Activated CD4-positive, alpha-beta T cell treated with anti-CD3 and anti-CD28 coated beads, Interleukin-2, amount 10 ng/mL, durations not matched to agents 24 days and 14 days (primary cell): ENCODE data around the gene MANSC1. TPM values are rescaled to one million over a fixed set of nuclear protein-coding genes. Genes with fewer than 3 reads are reported as not detected.
"Not testable (repeated sequence)": the region's sequence is repeated elsewhere in the genome, so short reads cannot be mapped to it uniquely, and the experiment has no call there.

Experiments
- DNase-seq: peaks from one replicate; pipeline ENCODE4 v3.0.0; 2022
- H3K27ac Mint-ChIP-seq: one replicate; pipeline ENCODE4 v1.8.0; 2022; ENCODE audit warnings: mild to moderate bottlenecking, mixed read lengths
- H3K27me3 Mint-ChIP-seq: one replicate; pipeline ENCODE4 v1.8.0; 2022; ENCODE audit warnings: mixed read lengths
- H3K36me3 Mint-ChIP-seq: one replicate; pipeline ENCODE4 v1.8.0; 2022; ENCODE audit warnings: low read depth, mild to moderate bottlenecking, mixed read lengths
- H3K4me1 Mint-ChIP-seq: one replicate; pipeline ENCODE4 v1.8.0; 2021; ENCODE audit warnings: mixed read lengths
- H3K4me3 Mint-ChIP-seq: one replicate; pipeline ENCODE4 v1.8.0; 2022; ENCODE audit warnings: mild to moderate bottlenecking, moderate library complexity, mixed read lengths
- H3K9me3 Mint-ChIP-seq: one replicate; pipeline ENCODE4 v1.8.0; 2021; ENCODE audit warnings: mixed read lengths
- intact Hi-C: fragments of 100-400 bp; cut with micrococcal nuclease; formaldehyde crosslinking; loops from one replicate; pipeline ENCODE4 v1.15.1; 2023
- total RNA-seq: library from RNA; stranded (reverse); gene quantifications from 2 replicates; pipeline ENCODE4 v1.2.3, GENCODE V29; 2022

Gene MANSC1
- total RNA-seq, 1 donor from 2014 or later, result 1.1 TPM

DNA sequence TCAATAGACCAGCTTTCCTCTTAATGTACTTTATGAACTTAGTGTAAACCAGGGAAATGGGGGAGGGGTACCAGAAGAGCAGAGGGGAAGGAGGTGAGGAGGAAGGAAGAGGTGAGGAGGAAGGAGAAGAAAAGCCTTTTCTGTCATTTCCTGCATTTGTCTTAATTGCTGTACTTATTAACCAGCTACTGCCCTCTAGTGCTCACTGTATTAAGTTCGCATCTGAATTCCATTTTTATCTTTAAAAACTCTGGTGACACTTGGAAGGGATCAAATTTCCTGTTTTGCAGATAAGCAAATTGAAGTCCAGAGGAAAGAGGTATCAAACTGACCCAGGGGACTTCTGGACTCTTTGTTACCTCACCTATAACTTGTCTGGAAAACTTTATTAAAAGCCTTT, 22.2 kb downstream of the MANSC1 start:
- Mint-ChIP-seq H3K4me3 (no peak overlapping the region), H3K27me3 (peaks cover 12% of the 10 kb centered on the region), H3K4me1 (peaks cover 18% of the 10 kb centered on the region), H3K27ac (no peak overlapping the region), H3K36me3 (no peaks in the 10 kb centered on the region), H3K9me3 (no peaks in the 10 kb centered on the region)
- peak; percentile 75 for DNase-seq
- intact Hi-C loops, result loop anchor here (2.0 to 10.0 kb wide), 3 partner anchors 153 to 775 kb away; no protein-coding TSS in a partner anchor

DNA sequence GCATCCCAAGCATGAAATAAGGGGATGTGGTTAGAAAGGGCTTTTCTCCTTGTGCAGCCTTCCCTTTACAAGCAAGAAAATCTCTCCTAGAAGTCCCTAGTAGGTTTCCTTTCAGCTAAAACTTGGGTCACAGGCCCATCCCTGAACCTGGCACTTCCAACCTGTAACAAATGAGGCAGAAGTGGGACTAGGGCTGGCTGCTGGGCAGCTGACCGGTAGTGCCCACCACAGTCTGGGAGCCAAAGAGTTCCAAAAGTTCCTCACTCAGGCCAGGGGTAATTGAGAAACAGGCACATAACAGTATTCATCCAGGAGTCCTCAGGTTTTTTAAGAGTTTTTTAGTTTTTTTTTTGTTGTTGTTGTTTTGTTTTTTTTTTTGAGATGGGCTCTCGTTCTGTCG, 23.8 kb downstream of the MANSC1 start:
- Mint-ChIP-seq H3K27me3 (peaks cover 11% of the 10 kb centered on the region), H3K36me3 (no peaks in the 10 kb centered on the region), H3K4me1 (peaks cover 16% of the 10 kb centered on the region), H3K9me3 (no peaks in the 10 kb centered on the region), H3K27ac (no peak overlapping the region), H3K4me3 (no peak overlapping the region)
- intact Hi-C loops, result loop anchor here (2.0 to 10.0 kb wide), 2 partner anchors 151 to 243 kb away; no protein-coding TSS in a partner anchor
- no peak for DNase-seq

DNA sequence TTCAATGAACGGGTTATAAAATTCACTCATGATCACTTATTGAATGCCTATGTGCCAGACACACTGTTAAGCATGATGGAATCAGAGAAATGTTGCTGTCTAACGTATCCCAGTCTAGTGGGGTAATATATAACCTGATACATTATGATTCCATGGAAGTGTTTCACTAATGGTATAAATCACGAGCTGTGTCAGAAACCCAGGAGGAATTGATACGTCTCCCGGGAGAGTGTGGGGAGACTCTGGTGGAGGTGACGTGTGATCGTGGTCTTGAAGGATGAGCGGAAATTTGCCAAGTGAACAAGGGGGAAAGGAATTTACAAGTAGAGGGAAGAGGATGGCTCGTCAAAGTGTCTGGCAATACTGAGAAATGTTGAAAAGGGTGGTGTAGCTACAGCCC, 26.5 kb downstream of the MANSC1 start:
- Mint-ChIP-seq H3K4me3 (no peak overlapping the region), H3K9me3 (no peaks in the 10 kb centered on the region), H3K4me1 (peaks cover 8% of the 10 kb centered on the region), H3K27ac (no peak overlapping the region), H3K36me3 (no peaks in the 10 kb centered on the region), H3K27me3 (peaks cover 7% of the 10 kb centered on the region)
- intact Hi-C loops, result loop anchor here (10.0 kb wide), 1 partner anchor 149 kb away; no protein-coding TSS in a partner anchor
- no peak for DNase-seq

DNA sequence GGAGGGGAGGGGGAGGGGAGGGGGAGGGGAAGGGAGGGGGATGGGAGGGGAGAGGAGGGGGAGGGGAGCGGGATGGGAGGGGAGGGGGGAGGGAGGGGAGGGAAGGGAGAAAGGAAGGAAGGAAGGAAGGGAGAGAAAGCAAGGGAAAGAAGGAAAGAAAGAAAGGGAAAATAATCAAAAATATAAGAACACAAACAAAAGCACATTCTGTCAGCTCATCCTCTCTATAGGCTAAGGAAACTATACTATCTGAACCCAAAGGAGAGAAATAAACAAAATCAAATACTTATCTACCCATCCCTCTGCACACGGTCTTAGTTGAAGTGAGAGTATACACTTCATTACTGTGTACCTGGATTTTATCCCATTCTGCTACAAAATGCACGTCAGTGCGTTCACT, 26.9 kb downstream of the MANSC1 start:
- Mint-ChIP-seq H3K36me3 (no peaks in the 10 kb centered on the region), H3K4me3 (no peak overlapping the region), H3K4me1 (peaks cover 8% of the 10 kb centered on the region), H3K27me3 (peaks cover 7% of the 10 kb centered on the region), H3K27ac (no peak overlapping the region), H3K9me3 (no peaks in the 10 kb centered on the region)
- no peak for DNase-seq
- intact Hi-C loops, result loop anchor here (10.0 kb wide), 1 partner anchor 148 kb away; no protein-coding TSS in a partner anchor

DNA sequence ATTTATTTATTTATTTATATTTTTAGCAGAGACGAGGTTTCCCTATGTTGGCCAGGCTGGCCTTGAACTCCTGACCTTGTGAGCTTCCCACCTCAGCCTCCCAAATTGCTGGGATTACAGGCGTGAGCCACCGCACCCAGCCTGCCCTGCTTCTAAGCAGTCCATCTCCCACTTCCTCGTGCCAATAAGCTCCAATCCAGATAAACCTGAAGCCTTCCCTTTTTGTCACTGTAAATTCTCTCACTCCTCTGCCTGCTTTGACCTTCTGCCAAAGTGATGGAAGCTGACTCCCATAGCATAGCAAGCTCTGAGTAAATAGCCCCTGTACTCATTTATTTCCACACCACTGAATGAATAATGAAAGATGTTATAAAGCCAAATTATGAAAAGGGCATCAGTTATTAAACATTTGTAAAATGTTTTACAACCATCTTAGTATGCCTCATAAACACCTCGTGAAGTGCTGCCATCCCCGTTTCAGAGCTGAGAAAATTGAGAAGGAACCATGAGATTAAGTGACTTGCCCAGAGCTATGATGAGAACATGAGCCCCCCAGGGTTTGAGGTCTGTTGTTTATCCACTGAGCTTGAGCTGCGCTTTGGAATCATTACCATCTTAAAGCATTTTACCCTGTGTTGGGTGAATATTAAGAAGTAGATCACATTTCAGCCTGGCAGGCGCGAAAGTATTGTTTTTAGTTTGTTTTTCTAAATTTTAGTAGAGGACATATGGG, 30.4 kb downstream of the MANSC1 start:
- H3K4me3 Mint-ChIP-seq, result no peak overlapping the region
- peaks cover 7% of the 10 kb centered on the region for H3K27me3 Mint-ChIP-seq
- intact Hi-C loops, result loop anchor here (10.0 kb wide), 1 partner anchor 145 kb away; no protein-coding TSS in a partner anchor
- H3K27ac Mint-ChIP-seq, result no peak overlapping the region
- no peak for DNase-seq
- no peaks in the 10 kb centered on the region for H3K9me3 Mint-ChIP-seq
- H3K4me1 Mint-ChIP-seq, result no peaks in the 10 kb centered on the region
- no peaks in the 10 kb centered on the region for H3K36me3 Mint-ChIP-seq

DNA sequence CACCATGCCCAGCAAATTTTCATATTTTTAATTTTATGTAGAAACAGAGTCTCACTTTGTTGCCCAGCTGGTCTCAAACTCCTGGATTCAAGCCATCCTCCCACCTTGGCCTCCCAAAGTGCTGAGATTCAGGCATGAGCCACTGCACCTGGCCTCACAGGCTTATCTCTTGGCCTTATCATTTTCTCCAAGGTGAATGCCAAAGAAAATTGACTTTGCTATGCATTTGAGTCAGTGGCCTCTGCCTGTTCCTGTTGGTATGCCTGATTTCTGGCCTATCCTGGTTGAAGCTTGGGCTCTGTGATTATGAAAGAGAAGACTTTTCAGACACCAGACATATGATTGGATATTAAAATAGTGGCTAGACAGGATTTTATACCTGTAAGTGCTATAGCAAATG, 34.2 kb downstream of the MANSC1 start:
- Mint-ChIP-seq H3K36me3 (no peaks in the 10 kb centered on the region), H3K4me1 (peaks cover 2% of the 10 kb centered on the region), H3K4me3 (no peak overlapping the region), H3K9me3 (no peaks in the 10 kb centered on the region), H3K27ac (no peak overlapping the region), H3K27me3 (peaks cover 4% of the 10 kb centered on the region)
- no peak for DNase-seq
- intact Hi-C loops, result no loop called here

DNA sequence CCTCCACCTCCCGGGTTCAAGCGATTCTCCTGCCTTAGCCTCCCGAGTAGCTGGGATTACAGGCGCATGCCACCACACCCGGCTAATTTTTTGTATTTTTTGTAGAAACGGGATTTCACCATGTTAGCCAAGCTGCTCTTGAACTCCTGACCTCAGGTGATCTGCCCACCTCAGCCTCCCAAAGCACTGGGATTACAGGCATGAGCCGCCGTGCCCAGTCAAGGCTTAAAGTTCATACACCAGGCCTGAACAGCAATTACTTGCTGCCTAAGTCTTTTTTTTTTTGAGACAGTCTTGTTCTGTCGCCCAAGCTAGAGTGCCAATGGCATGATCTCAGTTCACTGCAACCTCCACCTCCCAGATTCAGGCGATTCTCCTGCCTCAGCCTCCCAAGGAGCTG, 39.3 kb downstream of the MANSC1 start:
- H3K27me3 Mint-ChIP-seq, DNase-seq, H3K4me1 Mint-ChIP-seq, H3K4me3 Mint-ChIP-seq, H3K9me3 Mint-ChIP-seq, intact Hi-C loops, H3K36me3 Mint-ChIP-seq, H3K27ac Mint-ChIP-seq: not testable (repeated sequence)

DNA sequence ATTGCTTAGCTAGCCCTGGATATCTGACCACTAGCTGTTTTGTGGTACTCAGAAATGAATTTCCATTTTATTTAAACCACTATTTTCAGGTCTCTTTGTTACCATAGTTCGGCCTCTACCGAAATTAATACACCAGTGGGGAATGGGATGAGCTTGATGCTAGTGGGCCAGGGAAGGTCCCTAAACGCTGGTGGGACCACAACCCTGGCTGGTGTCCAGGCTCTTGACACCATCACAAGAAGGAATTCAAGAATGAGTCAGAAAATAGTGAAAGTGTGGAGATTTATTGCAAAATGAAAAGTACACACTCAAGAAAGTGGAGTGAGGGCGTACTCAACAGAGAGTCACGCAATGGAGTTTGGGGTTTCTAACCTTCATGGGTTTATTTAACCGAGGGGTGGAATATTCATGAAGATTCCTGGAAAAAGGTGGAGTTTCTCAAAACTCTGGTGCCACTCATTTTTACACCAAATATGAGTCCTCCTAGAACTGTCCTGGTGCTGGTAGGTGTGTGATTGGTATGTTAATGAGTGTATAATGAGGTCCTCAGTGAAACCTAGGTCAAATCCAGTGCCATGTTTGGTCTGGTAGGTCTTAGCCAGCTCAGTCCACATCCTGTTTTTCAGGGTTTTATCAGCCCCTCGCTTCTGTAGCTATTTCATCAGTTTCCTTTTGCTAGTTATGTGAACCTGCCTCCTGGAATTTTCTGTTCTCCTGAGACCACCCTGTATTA, 44.3 kb downstream of the MANSC1 start:
- DNase-seq, result no peak
- intact Hi-C loops, result no loop called here
- Mint-ChIP-seq H3K27ac (no peak overlapping the region), H3K36me3 (no peaks in the 10 kb centered on the region), H3K4me1 (no peaks in the 10 kb centered on the region), H3K9me3 (no peaks in the 10 kb centered on the region), H3K27me3 (peaks cover 9% of the 10 kb centered on the region), H3K4me3 (no peak overlapping the region)

DNA sequence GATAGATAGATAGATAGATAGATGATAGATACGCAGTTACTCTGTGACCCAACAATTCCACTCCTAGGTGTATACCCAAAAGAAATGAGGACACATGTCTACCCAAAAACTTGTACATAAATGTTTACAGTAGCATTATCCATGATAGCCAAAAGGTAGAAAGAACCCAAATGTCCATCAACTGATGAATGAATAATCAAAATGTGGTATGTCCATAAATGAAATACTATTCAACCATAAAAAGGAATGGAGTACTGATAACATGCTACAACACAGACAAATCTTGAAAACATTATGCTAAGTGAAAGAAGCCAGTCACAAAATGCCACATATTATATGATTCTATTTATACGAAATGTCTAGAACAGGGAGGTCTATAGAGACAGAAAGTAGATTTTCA, 47.1 kb downstream of the MANSC1 start:
- Mint-ChIP-seq H3K36me3 (no peaks in the 10 kb centered on the region), H3K27me3 (peaks cover 7% of the 10 kb centered on the region), H3K27ac (no peak overlapping the region), H3K4me3 (no peak overlapping the region), H3K4me1 (no peaks in the 10 kb centered on the region), H3K9me3 (no peaks in the 10 kb centered on the region)
- intact Hi-C loops, result no loop called here
- no peak for DNase-seq

DNA sequence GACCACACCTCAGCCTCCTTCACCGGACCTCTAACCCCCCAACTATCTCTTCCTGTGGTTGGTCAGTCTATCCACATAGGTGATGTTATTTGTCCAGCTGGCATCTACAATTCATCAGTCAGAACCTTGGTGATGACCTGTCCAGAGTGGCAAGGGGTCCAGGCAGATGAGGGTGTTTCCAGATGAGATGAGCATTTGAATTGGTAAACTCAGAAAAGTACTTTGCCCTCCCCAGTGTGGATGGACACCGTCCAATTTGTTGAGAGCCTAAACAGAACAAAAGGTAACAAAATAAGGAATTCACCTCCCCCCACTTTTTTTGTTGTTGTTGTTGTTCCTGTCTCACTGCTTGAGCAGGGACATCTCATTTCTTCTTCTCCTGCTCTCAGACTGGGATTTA, 48.9 kb downstream of the MANSC1 start:
- no peak for DNase-seq
- Mint-ChIP-seq H3K27me3 (peaks cover 5% of the 10 kb centered on the region), H3K27ac (no peak overlapping the region), H3K4me3 (no peak overlapping the region), H3K9me3 (no peaks in the 10 kb centered on the region), H3K36me3 (no peaks in the 10 kb centered on the region), H3K4me1 (no peaks in the 10 kb centered on the region)
- intact Hi-C loops, result no loop called here

DNA sequence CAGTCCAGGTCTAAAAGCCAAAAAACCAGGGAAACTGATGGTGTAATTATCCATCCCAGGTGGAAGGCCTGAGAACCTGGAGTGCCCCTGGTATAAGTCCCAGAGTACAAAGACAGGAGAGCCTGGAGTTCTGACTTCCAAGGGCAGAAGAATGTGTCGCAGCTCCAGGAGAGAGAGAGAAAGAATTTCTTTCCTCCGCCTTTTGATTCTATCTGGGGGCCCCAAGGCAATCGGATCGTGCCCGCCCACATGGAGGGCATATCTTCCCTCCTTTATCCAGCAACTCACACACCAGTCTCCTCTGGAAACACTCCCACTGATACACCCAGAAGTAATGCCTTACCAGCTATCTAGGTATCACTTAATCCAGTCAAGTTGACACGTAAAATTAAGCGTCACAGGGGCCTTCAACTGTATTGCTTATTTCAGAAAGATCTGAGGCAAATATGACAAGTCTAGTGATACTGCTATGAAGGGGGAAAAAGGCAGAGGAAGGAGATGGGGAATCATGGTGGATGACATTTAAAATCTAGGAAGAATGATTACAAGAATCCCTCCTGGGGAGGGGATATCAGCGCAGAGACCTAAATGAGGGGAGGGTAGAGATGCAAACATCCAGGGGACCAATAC, 52.7 kb downstream of the MANSC1 start:
- H3K4me3 Mint-ChIP-seq, result no peak overlapping the region
- H3K27ac Mint-ChIP-seq, result no peak overlapping the region
- DNase-seq, result no peak
- intact Hi-C loops, result no loop called here
- no peaks in the 10 kb centered on the region for H3K36me3 Mint-ChIP-seq
- H3K27me3 Mint-ChIP-seq, result peaks cover 2% of the 10 kb centered on the region
- H3K9me3 Mint-ChIP-seq, result no peaks in the 10 kb centered on the region
- no peaks in the 10 kb centered on the region for H3K4me1 Mint-ChIP-seq

DNA sequence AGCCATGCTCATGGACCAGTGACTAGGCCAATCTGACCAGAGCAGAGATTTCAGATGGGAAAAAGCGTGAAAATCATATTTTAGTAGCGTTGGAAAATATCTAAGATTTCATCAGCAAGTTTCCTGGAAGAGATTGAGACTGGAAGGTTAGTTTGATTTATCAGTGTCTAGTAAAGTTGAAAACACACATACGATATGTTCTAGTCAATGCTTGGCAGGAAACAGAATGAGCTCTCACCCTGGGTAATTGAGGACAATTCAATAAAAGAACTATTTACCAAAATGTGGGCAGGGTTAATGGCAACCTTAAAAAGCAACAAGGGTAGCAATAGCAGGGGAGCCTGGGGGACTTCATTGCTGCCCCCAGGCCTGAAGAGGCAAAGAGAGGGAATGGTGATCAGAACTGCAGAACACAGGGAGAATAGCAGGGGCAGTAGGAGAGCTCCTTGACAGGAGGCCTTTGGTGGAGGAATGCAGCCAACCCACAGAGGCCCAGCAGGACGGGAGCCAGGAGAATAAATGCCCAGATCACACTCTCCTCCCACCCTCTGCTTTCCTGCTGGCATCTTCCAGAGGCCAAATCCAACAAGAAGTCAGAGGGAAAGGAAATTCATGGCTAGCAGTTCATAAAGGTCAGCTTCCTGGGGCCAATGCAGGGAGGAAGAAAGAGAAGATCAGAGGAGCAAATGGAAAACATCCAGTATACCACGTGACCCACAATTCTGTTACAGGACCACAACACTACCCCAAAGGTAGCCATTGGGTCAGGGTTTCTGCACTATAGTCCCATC, 55.6 kb downstream of the MANSC1 start:
- DNase-seq, result no peak
- no peaks in the 10 kb centered on the region for H3K9me3 Mint-ChIP-seq
- H3K36me3 Mint-ChIP-seq, result no peaks in the 10 kb centered on the region
- peaks cover 2% of the 10 kb centered on the region for H3K27me3 Mint-ChIP-seq
- no peaks in the 10 kb centered on the region for H3K4me1 Mint-ChIP-seq
- H3K27ac Mint-ChIP-seq, result no peak overlapping the region
- intact Hi-C loops, result no loop called here
- no peak overlapping the region for H3K4me3 Mint-ChIP-seq

DNA sequence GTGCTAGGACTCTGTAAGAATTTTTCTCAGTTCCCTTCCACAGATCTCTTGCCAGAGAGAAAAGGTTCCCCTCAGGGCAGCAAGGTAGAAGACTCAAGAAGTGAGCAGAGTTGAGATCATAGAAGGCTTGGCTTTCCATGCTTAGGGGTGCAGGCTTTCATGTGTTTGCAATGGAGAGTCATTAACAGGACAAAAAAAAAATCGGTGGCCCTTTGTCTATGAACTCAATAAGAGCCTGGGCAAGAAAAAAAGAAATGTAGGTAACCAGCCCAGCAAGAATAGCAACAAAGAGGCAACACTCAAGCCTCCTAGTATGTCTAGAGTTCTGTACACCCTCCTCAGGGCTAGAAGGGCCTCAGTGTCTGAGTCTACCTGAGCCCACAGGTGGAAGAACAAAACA, 59.8 kb downstream of the MANSC1 start:
- no peaks in the 10 kb centered on the region for H3K9me3 Mint-ChIP-seq
- no peaks in the 10 kb centered on the region for H3K4me1 Mint-ChIP-seq
- intact Hi-C loops, result no loop called here
- H3K27ac Mint-ChIP-seq, result no peak overlapping the region
- peaks cover 3% of the 10 kb centered on the region for H3K27me3 Mint-ChIP-seq
- no peak overlapping the region for H3K4me3 Mint-ChIP-seq
- H3K36me3 Mint-ChIP-seq, result no peaks in the 10 kb centered on the region
- DNase-seq, result no peak
